WTC11 (cell line): Measurements from ENCODE around the gene OLIG1. TPM values are rescaled to one million over a fixed set of nuclear protein-coding genes. Genes with fewer than 3 reads are reported as not detected.
A peak's percentile ranks its signal among the peaks of the same experiment; 100 is the strongest.

Source experiments
- ATAC-seq: fragments of 200-7000 bp; cut with Tn5 transposase; 2 replicates; pipeline ENCODE4 v1.10.0; 2021; ENCODE audit warnings: mild to moderate bottlenecking, moderate library complexity
- CTCF ChIA-PET: fragments of 300-600 bp; sonication (Branson Sonifier 250); formaldehyde crosslinking; loops from one replicate; lab custom pipeline; 2021; ENCODE audit warnings: antibody characterized with exemption; lab: Charles Lee
- POLR2A ChIA-PET: fragments of 350-600 bp; sonication (Branson Sonifier 250); formaldehyde crosslinking; loops from one replicate; lab custom pipeline; 2021; ENCODE audit warnings: antibody characterized with exemption; lab: Charles Lee
- DNase-seq: peaks from one replicate; pipeline ENCODE4 v3.0.0; 2021; ENCODE audit warnings: low spot score
- H3K27ac Mint-ChIP-seq: 2 replicates; pipeline ENCODE4 v1.8.0; 2021; ENCODE audit warnings: mixed read lengths
- H3K27me3 Mint-ChIP-seq: 2 replicates; pipeline ENCODE4 v1.8.0; 2021; ENCODE audit warnings: low read depth, mild to moderate bottlenecking, moderate library complexity, mixed read lengths
- H3K36me3 Mint-ChIP-seq: 2 replicates; pipeline ENCODE4 v1.8.0; 2021; ENCODE audit warnings: mixed read lengths
- H3K4me1 Mint-ChIP-seq: 2 replicates; pipeline ENCODE4 v1.8.0; 2022; ENCODE audit warnings: mixed read lengths
- H3K4me3 Mint-ChIP-seq: 2 replicates; pipeline ENCODE4 v1.8.0; 2021; ENCODE audit warnings: mild to moderate bottlenecking, moderate library complexity, mixed read lengths
- H3K9me3 Mint-ChIP-seq: 2 replicates; pipeline ENCODE4 v1.8.0; 2021; ENCODE audit warnings: mixed read lengths
- ARID4B ChIP-seq: sonication (generic); formaldehyde crosslinking; IDR thresholded peaks from 2 replicates; pipeline ENCODE4 v1.8.0; 2023; ENCODE audit warnings: missing genetic modification reagents, mild to moderate bottlenecking, borderline replicate concordance
- CBFB ChIP-seq: sonication (generic); formaldehyde crosslinking; IDR thresholded peaks from 2 replicates; pipeline ENCODE4 v1.8.1; 2022; ENCODE audit warnings: mild to moderate bottlenecking, low read depth, missing genetic modification reagents
- E2F5 ChIP-seq: sonication (generic); formaldehyde crosslinking; IDR thresholded peaks from 2 replicates; pipeline ENCODE4 v1.8.1; 2022; ENCODE audit warnings: mild to moderate bottlenecking, moderate library complexity, missing genetic modification reagents
- ETV6 ChIP-seq: sonication (generic); formaldehyde crosslinking; IDR thresholded peaks from 2 replicates; pipeline ENCODE4 v1.8.1; 2022; ENCODE audit warnings: mild to moderate bottlenecking, missing genetic modification reagents
- FOXP4 ChIP-seq: sonication (generic); formaldehyde crosslinking; IDR thresholded peaks from 2 replicates; pipeline ENCODE4 v1.8.0; 2022; ENCODE audit warnings: mild to moderate bottlenecking, missing genetic modification reagents
- GABPB1 ChIP-seq: sonication (generic); formaldehyde crosslinking; IDR thresholded peaks from 2 replicates; pipeline ENCODE4 v1.8.1; 2023; ENCODE audit warnings: mild to moderate bottlenecking, missing genetic modification reagents
- JUN ChIP-seq: sonication (generic); formaldehyde crosslinking; IDR thresholded peaks from 2 replicates; pipeline ENCODE4 v1.8.0; 2023; ENCODE audit warnings: mild to moderate bottlenecking, missing genetic modification reagents
- NFATC4 ChIP-seq: fragments of 250-450 bp; sonication (Bioruptor Pico); IDR thresholded peaks from 2 replicates; pipeline ENCODE4 v1.9.0; 2021; ENCODE audit warnings: mild to moderate bottlenecking
- NFYB ChIP-seq: sonication (generic); formaldehyde crosslinking; conservative IDR thresholded peaks from 2 replicates; pipeline ENCODE4 v1.8.0; 2022; ENCODE audit warnings: low read depth, missing genetic modification reagents
- PREB ChIP-seq: sonication (generic); formaldehyde crosslinking; IDR thresholded peaks from 2 replicates; pipeline ENCODE4 v1.8.1; 2022; ENCODE audit warnings: mild to moderate bottlenecking, missing genetic modification reagents, moderate library complexity, borderline replicate concordance
- PRRX2 ChIP-seq: fragments of 250-450 bp; sonication (Bioruptor Pico); IDR thresholded peaks from 2 replicates; pipeline ENCODE4 v1.8.0; 2021; ENCODE audit warnings: mild to moderate bottlenecking
- SP1 ChIP-seq: sonication (generic); formaldehyde crosslinking; conservative IDR thresholded peaks from 2 replicates; pipeline ENCODE4 v1.8.1; 2022; ENCODE audit warnings: missing genetic modification reagents
- TP53 ChIP-seq: sonication (generic); formaldehyde crosslinking; IDR thresholded peaks from 2 replicates; pipeline ENCODE4 v1.8.1; 2023; ENCODE audit warnings: mild to moderate bottlenecking, missing genetic modification reagents
- USF2 ChIP-seq: sonication (generic); formaldehyde crosslinking; IDR thresholded peaks from 2 replicates; pipeline ENCODE4 v1.8.1; 2023; ENCODE audit warnings: mild to moderate bottlenecking, missing genetic modification reagents, moderate library complexity
- ZMAT4 ChIP-seq: fragments of 250-450 bp; sonication (Bioruptor Pico); IDR thresholded peaks from 2 replicates; pipeline ENCODE4 v1.9.0; 2021; ENCODE audit warnings: mild to moderate bottlenecking
- ZNF138 ChIP-seq: sonication (generic); formaldehyde crosslinking; conservative IDR thresholded peaks from 2 replicates; pipeline ENCODE4 v1.8.1; 2022; ENCODE audit warnings: mild to moderate bottlenecking, moderate library complexity, missing genetic modification reagents
- ZNF671 ChIP-seq: fragments of 250-450 bp; sonication (Bioruptor Pico); IDR thresholded peaks from 2 replicates; pipeline ENCODE4 v1.8.0; 2021; ENCODE audit warnings: mild to moderate bottlenecking
- ZSCAN18 ChIP-seq: fragments of 250-450 bp; sonication (Bioruptor Pico); IDR thresholded peaks from 2 replicates; pipeline ENCODE4 v2.1.2; 2022; ENCODE audit warnings: mild to moderate bottlenecking, moderate library complexity
- total RNA-seq: library from RNA; stranded (reverse); gene quantifications from 3 replicates; pipeline ENCODE4 v1.2.3, GENCODE V29; 2021

Gene OLIG1
- total RNA-seq, 1 experiment from 2014 or later: 2.1 TPM

- no peak for TF ChIP-seq FOXP4 (CRISPR knock-in tag)
- no peak for TF ChIP-seq NFATC4
- TF ChIP-seq E2F5 (CRISPR knock-in tag): no peak
- TF ChIP-seq NFYB (CRISPR knock-in tag): no peak
- TF ChIP-seq ETV6 (CRISPR knock-in tag): no peak
Observed at GRCh38 chr21:33115631-33116510, 45.9 kb downstream of the OLIG1 start (continued).

GRCh38 chr21:33116676-33117075 is 46.7 kb downstream of the OLIG1 start:
- Mint-ChIP-seq H3K27me3 (peaks cover 5% of the 10 kb centered on the region; the same call in 1 of the 2 replicates), H3K9me3 (no peaks in the 10 kb centered on the region), H3K4me1 (peaks cover 58% of the 10 kb centered on the region), H3K4me3 (no peak overlapping the region), H3K36me3 (no peaks in the 10 kb centered on the region), H3K27ac (peak overlapping the region; percentile 21; the same call in 1 of the 2 replicates)
- DNase-seq (no peak), ATAC-seq (no peak)
- ChIA-PET CTCF (interaction anchor here (2.1 kb wide), 1 partner anchor 10 kb away, joined by 17 read pairs; no protein-coding TSS in a partner anchor), POLR2A (no interaction called here)
- TF ChIP-seq ZNF671 (CRISPR knock-in tag) (no peak), ETV6 (CRISPR knock-in tag) (no peak), ZMAT4 (no peak), USF2 (CRISPR knock-in tag) (no peak)

GRCh38 chr21:33117101-33117888 is 47.4 kb downstream of the OLIG1 start:
- no peak for DNase-seq
- H3K4me1 Mint-ChIP-seq: peaks cover 58% of the 10 kb centered on the region
- ChIA-PET CTCF (interaction anchor here (2.1 kb wide), 1 partner anchor 9 kb away, joined by 17 read pairs; no protein-coding TSS in a partner anchor), POLR2A (no interaction called here)
- H3K36me3 Mint-ChIP-seq: no peaks in the 10 kb centered on the region
- no peak for ATAC-seq
- no peak overlapping the region; the same call in 1 of the 2 replicates for H3K27ac Mint-ChIP-seq
- H3K4me3 Mint-ChIP-seq: no peak overlapping the region
- H3K27me3 Mint-ChIP-seq: peaks cover under 1% of the 10 kb centered on the region; the same call in 1 of the 2 replicates
- no peaks in the 10 kb centered on the region for H3K9me3 Mint-ChIP-seq
- TF ChIP-seq ZSCAN18 (CRISPR knock-in tag): no peak
- TF ChIP-seq ZNF138 (CRISPR knock-in tag): no peak
- no peak for TF ChIP-seq CBFB
- no peak for TF ChIP-seq USF2 (CRISPR knock-in tag)
- no peak for TF ChIP-seq PREB (CRISPR knock-in tag)
- no peak for TF ChIP-seq JUN (CRISPR knock-in tag)
- TF ChIP-seq SP1 (CRISPR knock-in tag): no peak
- no peak for TF ChIP-seq PRRX2
- no peak for TF ChIP-seq TP53 (CRISPR knock-in tag)
- TF ChIP-seq GABPB1 (CRISPR knock-in tag): no peak
- no peak for TF ChIP-seq ARID4B (CRISPR knock-in tag)
